Kidney epithelial cell (primary cell): Measurements from ENCODE around the gene ATG4C. TPM values are rescaled to one million over a fixed set of nuclear protein-coding genes. Genes with fewer than 3 reads are reported as not detected.
"Not testable (repeated sequence)": the region's sequence is repeated elsewhere in the genome, so short reads cannot be mapped to it uniquely, and the experiment has no call there.

Experiments used
- DNase-seq: peaks from one replicate; pipeline ENCODE4 v3.0.0-alpha.2; 2010; ENCODE audit warnings: low read depth
- H3K27me3 ChIP-seq: 2 replicates; pipeline ENCODE4 v1.6.0; 2011; ENCODE audit warnings: low read length; ENCODE audit not compliant: control insufficient read depth, insufficient read depth
- H3K36me3 ChIP-seq: 2 replicates; pipeline ENCODE4 v1.5.1; 2011; ENCODE audit warnings: low read length; ENCODE audit not compliant: control insufficient read depth, insufficient read depth
- H3K4me3 ChIP-seq: 2 replicates; pipeline ENCODE4 v1.5.1; 2011; ENCODE audit warnings: low read depth, mild to moderate bottlenecking, control low read depth, low read length
- CTCF ChIP-seq: IDR thresholded peaks from 2 replicates; pipeline ENCODE4 v1.5.1; 2011; ENCODE audit warnings: mild to moderate bottlenecking, moderate library complexity, low read length, control low read depth, inconsistent platforms; ENCODE audit not compliant: insufficient read depth, poor library complexity, severe bottlenecking
- total RNA-seq: library from RNA; depleted of rRNA; stranded (reverse); fragments of >200 nt; gene quantifications from 2 replicates; pipeline ENCODE4 v1.2.3, GENCODE V29; 2015

ATG4C gene
- total RNA-seq, 1 donor from 2014 or later: 5.6 TPM

- no peak for TF ChIP-seq CTCF
- Histone ChIP-seq H3K27me3 (no peaks in the 10 kb centered on the region), H3K4me3 (no peak overlapping the region), H3K36me3 (no peaks in the 10 kb centered on the region)
- no peak for DNase-seq
Observed at GRCh38 chr1:62823556-62823955, 39.6 kb downstream of the ATG4C start.

- no peaks in the 10 kb centered on the region for H3K27me3 ChIP-seq
- no peak overlapping the region for H3K4me3 ChIP-seq
- no peak for DNase-seq
- no peak for TF ChIP-seq CTCF
- no peaks in the 10 kb centered on the region for H3K36me3 ChIP-seq
Observed at GRCh38 chr1:62826901-62827300, 43.0 kb downstream of the ATG4C start.

- not testable (repeated sequence) for DNase-seq, H3K36me3 ChIP-seq, H3K27me3 ChIP-seq, H3K4me3 ChIP-seq
Observed at GRCh38 chr1:62827786-62828185, 43.9 kb downstream of the ATG4C start.

- TF ChIP-seq CTCF: no peak
- no peak for DNase-seq
Observed at GRCh38 chr1:62832276-62832675, 48.3 kb downstream of the ATG4C start.

GRCh38 chr1:62833529-62833928 is 49.6 kb downstream of the ATG4C start:
- Histone ChIP-seq H3K4me3 (no peak overlapping the region), H3K36me3 (no peaks in the 10 kb centered on the region), H3K27me3 (no peaks in the 10 kb centered on the region)
- DNase-seq: no peak
- TF ChIP-seq CTCF: no peak

More at GRCh38 chr1:62832276-62832675, 48.3 kb downstream of the ATG4C start:
- Histone ChIP-seq H3K36me3 (no peaks in the 10 kb centered on the region), H3K4me3 (no peak overlapping the region), H3K27me3 (no peaks in the 10 kb centered on the region)

GRCh38 chr1:62834400-62834961 is 50.5 kb downstream of the ATG4C start:
- no peaks in the 10 kb centered on the region for H3K27me3 ChIP-seq
- TF ChIP-seq CTCF: no peak
- H3K36me3 ChIP-seq: no peaks in the 10 kb centered on the region
- H3K4me3 ChIP-seq: no peak overlapping the region
- DNase-seq: no peak
